DND-41 (cell line): Measurements from ENCODE around the gene SIPA1.
A peak's percentile ranks its signal among the peaks of the same experiment; 100 is the strongest.

Experiments
- ATAC-seq: fragments of 200-7000 bp; cut with Tn5 transposase; 3 replicates; pipeline ENCODE4 v1.9.1; 2021; ENCODE audit warnings: low read depth; ENCODE audit not compliant: insufficient read depth
- DNase-seq: peaks from one replicate; pipeline ENCODE4 v3.0.0-alpha.2; 2020
- H2AFZ ChIP-seq: 2 replicates; pipeline ENCODE4 v1.6.0; 2012; ENCODE audit warnings: low read depth, low read length
- H3K27ac ChIP-seq: 2 replicates; pipeline ENCODE4 v1.5.1; 2012; ENCODE audit warnings: low read length, inconsistent platforms
- H3K27me3 ChIP-seq: fragments of 200-600 bp; sonication (generic); 2 replicates; pipeline ENCODE4 v1.6.0; 2012; ENCODE audit warnings: low read length, mild to moderate bottlenecking, inconsistent platforms; ENCODE audit not compliant: insufficient read depth, poor library complexity
- H3K36me3 ChIP-seq: 2 replicates; pipeline ENCODE4 v1.5.1; 2012; ENCODE audit warnings: low read length, inconsistent platforms; ENCODE audit not compliant: insufficient read depth
- H3K4me1 ChIP-seq: 2 replicates; pipeline ENCODE4 v1.5.1; 2012; ENCODE audit warnings: mild to moderate bottlenecking, low read length; ENCODE audit not compliant: insufficient read depth
- H3K4me2 ChIP-seq: 2 replicates; pipeline ENCODE4 v1.6.0; 2012; ENCODE audit warnings: mild to moderate bottlenecking, moderate library complexity, low read length, inconsistent platforms; ENCODE audit not compliant: insufficient read depth
- H3K4me3 ChIP-seq, 2 experiments: fragments of 200-600 bp in 1 of 2; shearing (Covaris generic) in 1 of 2; 2 replicates each; pipeline ENCODE4 v1.5.1; 2012 to 2016; ENCODE audit warnings: inconsistent platforms in 2 of 2, low read length in 2 of 2, mild to moderate bottlenecking in 2 of 2, low read depth in 1 of 2, moderate library complexity in 1 of 2
- H3K79me2 ChIP-seq: 2 replicates; pipeline ENCODE4 v1.6.0; 2012; ENCODE audit warnings: low read length, inconsistent platforms; ENCODE audit not compliant: insufficient read depth
- H3K9ac ChIP-seq: 2 replicates; pipeline ENCODE4 v1.6.0; 2012; ENCODE audit warnings: low read depth, mild to moderate bottlenecking, inconsistent platforms, low read length, moderate library complexity
- H3K9me3 ChIP-seq: 2 replicates; pipeline ENCODE4 v1.5.1; 2012; ENCODE audit warnings: low read length, moderate library complexity, mild to moderate bottlenecking, inconsistent platforms; ENCODE audit not compliant: insufficient read depth, severe bottlenecking
- H4K20me1 ChIP-seq: 2 replicates; pipeline ENCODE4 v1.6.0; 2012; ENCODE audit warnings: low read length; ENCODE audit not compliant: insufficient read depth
- EZH2 ChIP-seq: IDR thresholded peaks from 3 replicates; pipeline ENCODE4 v1.6.1; 2012; ENCODE audit warnings: borderline replicate concordance, low read depth, mild to moderate bottlenecking, moderate library complexity, low read length, inconsistent platforms; ENCODE audit not compliant: severe bottlenecking
- TF ChIP-seq, protein P1 (sequence below): IDR thresholded peaks from 2 replicates; pipeline ENCODE4 v1.5.1; 2012; ENCODE audit warnings: borderline replicate concordance, low read length, moderate library complexity, mild to moderate bottlenecking; ENCODE audit not compliant: poor library complexity, severe bottlenecking; ENCODE audit errors: extremely low read depth

Gene SIPA1

GRCh38 chr11:65623852-65624616 is 13.9 kb upstream of the SIPA1 start:
- no peak overlapping the region for H2AFZ ChIP-seq
- no peaks in the 10 kb centered on the region for H3K9me3 ChIP-seq
- no peaks in the 10 kb centered on the region for H3K27me3 ChIP-seq
- H3K36me3 ChIP-seq = peaks cover 95% of the 10 kb centered on the region
- H3K4me3 ChIP-seq = no peak overlapping the region
- H4K20me1 ChIP-seq = peaks cover 49% of the 10 kb centered on the region
- no peak overlapping the region for H3K9ac ChIP-seq
- no peak overlapping the region for H3K27ac ChIP-seq
- H3K4me2 ChIP-seq = no peak overlapping the region
- 0 out of 3 replicates have a peak, but pooled peaks have one; percentile 6 for ATAC-seq
- H3K4me1 ChIP-seq = no peaks in the 10 kb centered on the region; the same call in none of the 2 replicates
- H3K79me2 ChIP-seq = peaks cover 24% of the 10 kb centered on the region
- TF ChIP-seq, protein P1, sequence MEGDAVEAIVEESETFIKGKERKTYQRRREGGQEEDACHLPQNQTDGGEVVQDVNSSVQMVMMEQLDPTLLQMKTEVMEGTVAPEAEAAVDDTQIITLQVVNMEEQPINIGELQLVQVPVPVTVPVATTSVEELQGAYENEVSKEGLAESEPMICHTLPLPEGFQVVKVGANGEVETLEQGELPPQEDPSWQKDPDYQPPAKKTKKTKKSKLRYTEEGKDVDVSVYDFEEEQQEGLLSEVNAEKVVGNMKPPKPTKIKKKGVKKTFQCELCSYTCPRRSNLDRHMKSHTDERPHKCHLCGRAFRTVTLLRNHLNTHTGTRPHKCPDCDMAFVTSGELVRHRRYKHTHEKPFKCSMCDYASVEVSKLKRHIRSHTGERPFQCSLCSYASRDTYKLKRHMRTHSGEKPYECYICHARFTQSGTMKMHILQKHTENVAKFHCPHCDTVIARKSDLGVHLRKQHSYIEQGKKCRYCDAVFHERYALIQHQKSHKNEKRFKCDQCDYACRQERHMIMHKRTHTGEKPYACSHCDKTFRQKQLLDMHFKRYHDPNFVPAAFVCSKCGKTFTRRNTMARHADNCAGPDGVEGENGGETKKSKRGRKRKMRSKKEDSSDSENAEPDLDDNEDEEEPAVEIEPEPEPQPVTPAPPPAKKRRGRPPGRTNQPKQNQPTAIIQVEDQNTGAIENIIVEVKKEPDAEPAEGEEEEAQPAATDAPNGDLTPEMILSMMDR = no peak
- TF ChIP-seq EZH2 = no peak
- DNase-seq = no peak

DNA sequence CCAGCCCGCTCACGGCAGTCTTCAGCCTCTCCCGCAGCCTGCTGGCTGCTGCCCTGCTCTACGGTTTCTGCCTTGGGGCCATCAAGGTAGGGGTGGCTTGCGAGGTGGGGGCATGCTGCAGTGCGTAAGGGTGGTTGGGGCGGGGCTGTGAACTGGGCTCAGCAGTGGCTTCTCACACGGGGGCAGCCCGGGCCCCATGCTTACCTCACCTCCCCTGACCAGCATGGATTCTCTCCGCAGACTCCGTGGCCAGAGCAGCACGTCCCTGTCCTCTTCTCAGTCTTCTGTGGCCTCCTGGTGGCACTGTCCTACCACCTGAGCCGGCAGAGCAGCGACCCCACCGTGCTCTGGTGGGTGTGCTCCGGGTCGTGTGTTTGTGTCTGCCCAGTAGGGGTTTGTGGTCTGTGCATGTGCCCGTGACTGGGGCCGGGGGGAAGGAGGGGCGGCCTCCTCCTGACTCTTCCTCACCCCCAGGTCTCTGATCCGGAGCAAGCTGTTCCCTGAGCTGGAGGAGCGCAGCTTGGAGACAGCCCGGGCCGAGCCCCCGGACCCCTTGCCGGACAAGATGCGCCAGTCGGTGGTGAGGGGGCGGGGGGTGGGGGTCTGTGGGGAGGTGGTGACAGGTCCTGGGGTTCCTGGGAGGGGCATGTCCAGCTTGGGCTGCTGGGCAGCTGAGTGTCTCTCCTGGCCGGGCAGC is 12.8 kb upstream of the SIPA1 start:
- Histone ChIP-seq H3K9me3 (no peaks in the 10 kb centered on the region), H3K27ac (no peak overlapping the region), H3K4me1 (no peaks in the 10 kb centered on the region; the same call in 1 of the 2 replicates), H3K36me3 (peaks cover 95% of the 10 kb centered on the region), H3K27me3 (no peaks in the 10 kb centered on the region), H3K4me2 (no peak overlapping the region), H3K4me3 (no peak overlapping the region), H3K9ac (no peak overlapping the region), H4K20me1 (peaks cover 39% of the 10 kb centered on the region), H2AFZ (no peak overlapping the region), H3K79me2 (peaks cover 16% of the 10 kb centered on the region; the same call in 1 of the 2 replicates)
- DNase-seq = no peak
- TF ChIP-seq, protein P1 = no peak
- no peak for TF ChIP-seq EZH2
- ATAC-seq = 0 out of 3 replicates have a peak, but pooled peaks have one; percentile 15

DNA sequence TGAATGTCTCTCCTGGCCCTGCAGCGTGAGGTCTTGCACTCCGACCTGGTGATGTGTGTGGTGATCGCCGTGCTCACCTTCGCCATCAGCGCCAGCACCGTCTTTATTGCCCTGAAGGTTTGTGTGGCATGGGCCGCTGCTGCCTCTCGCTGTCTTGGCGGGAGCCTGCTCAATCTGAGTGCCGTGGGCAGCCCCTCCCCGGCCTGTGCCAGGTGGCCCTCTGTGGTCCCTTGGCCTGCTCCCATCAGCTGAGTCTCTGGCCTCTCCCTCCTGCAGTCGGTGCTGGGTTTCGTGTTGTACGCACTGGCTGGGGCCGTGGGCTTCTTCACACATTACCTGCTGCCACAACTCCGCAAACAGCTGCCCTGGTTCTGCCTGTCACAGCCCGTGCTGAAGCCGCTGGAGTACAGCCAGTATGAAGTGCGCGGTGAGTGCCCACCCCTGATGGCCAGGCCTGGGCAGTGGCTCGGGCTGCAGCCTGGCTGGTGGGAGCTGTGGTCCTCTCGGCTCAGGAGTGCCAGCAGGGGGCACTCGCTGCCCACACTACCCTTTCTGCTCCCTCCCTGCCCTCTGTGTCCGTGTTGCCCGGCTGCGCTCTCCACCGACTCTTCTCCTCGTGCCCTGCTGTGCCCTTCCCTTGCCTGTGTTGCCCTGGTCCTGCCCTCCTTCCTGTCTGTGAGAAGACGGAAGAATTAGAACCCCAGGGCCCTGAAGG is 12.1 kb upstream of the SIPA1 start:
- Histone ChIP-seq H3K4me2 (no peak overlapping the region), H3K9ac (no peak overlapping the region), H2AFZ (no peak overlapping the region), H3K4me3 (no peak overlapping the region), H3K36me3 (peaks cover 95% of the 10 kb centered on the region), H3K4me1 (no peaks in the 10 kb centered on the region), H4K20me1 (peaks cover 35% of the 10 kb centered on the region), H3K27ac (no peak overlapping the region), H3K9me3 (no peaks in the 10 kb centered on the region), H3K79me2 (peaks cover 9% of the 10 kb centered on the region; the same call in 1 of the 2 replicates), H3K27me3 (no peaks in the 10 kb centered on the region)
- TF ChIP-seq, protein P1 = peak; percentile 34
- TF ChIP-seq EZH2 = no peak
- no peak for ATAC-seq
- DNase-seq = no peak
